WTC11 (cell line): ENCODE results near the gene CHKB. TPM values are rescaled to one million over a fixed set of nuclear protein-coding genes. Genes with fewer than 3 reads are reported as not detected.

Experiments used
- ATAC-seq: fragments of 200-7000 bp; cut with Tn5 transposase; 2 replicates; pipeline ENCODE4 v1.10.0; 2021; ENCODE audit warnings: mild to moderate bottlenecking, moderate library complexity
- CTCF ChIA-PET: fragments of 300-600 bp; sonication (Branson Sonifier 250); formaldehyde crosslinking; loops from one replicate; lab custom pipeline; 2021; ENCODE audit warnings: antibody characterized with exemption; lab: Charles Lee
- POLR2A ChIA-PET: fragments of 350-600 bp; sonication (Branson Sonifier 250); formaldehyde crosslinking; loops from one replicate; lab custom pipeline; 2021; ENCODE audit warnings: antibody characterized with exemption; lab: Charles Lee
- DNase-seq: peaks from one replicate; pipeline ENCODE4 v3.0.0; 2021; ENCODE audit warnings: low spot score
- H3K27ac Mint-ChIP-seq: 2 replicates; pipeline ENCODE4 v1.8.0; 2021; ENCODE audit warnings: mixed read lengths
- H3K27me3 Mint-ChIP-seq: 2 replicates; pipeline ENCODE4 v1.8.0; 2021; ENCODE audit warnings: low read depth, mild to moderate bottlenecking, moderate library complexity, mixed read lengths
- H3K36me3 Mint-ChIP-seq: 2 replicates; pipeline ENCODE4 v1.8.0; 2021; ENCODE audit warnings: mixed read lengths
- H3K4me1 Mint-ChIP-seq: 2 replicates; pipeline ENCODE4 v1.8.0; 2022; ENCODE audit warnings: mixed read lengths
- H3K4me3 Mint-ChIP-seq: 2 replicates; pipeline ENCODE4 v1.8.0; 2021; ENCODE audit warnings: mild to moderate bottlenecking, moderate library complexity, mixed read lengths
- H3K9me3 Mint-ChIP-seq: 2 replicates; pipeline ENCODE4 v1.8.0; 2021; ENCODE audit warnings: mixed read lengths
- GABPB1 ChIP-seq: sonication (generic); formaldehyde crosslinking; IDR thresholded peaks from 2 replicates; pipeline ENCODE4 v1.8.1; 2023; ENCODE audit warnings: mild to moderate bottlenecking, missing genetic modification reagents
- HMGA2 ChIP-seq: fragments of 250-450 bp; sonication (Bioruptor Pico); IDR thresholded peaks from 2 replicates; pipeline ENCODE4 v1.4.0; 2021; ENCODE audit warnings: mild to moderate bottlenecking, moderate library complexity
- RELA ChIP-seq: sonication (generic); formaldehyde crosslinking; IDR thresholded peaks from 2 replicates; pipeline ENCODE4 v1.8.1; 2022; ENCODE audit warnings: missing genetic modification reagents, mild to moderate bottlenecking, borderline replicate concordance
- SMAD3 ChIP-seq: sonication (generic); formaldehyde crosslinking; IDR thresholded peaks from 2 replicates; pipeline ENCODE4 v1.8.0; 2022; ENCODE audit warnings: missing genetic modification reagents, mild to moderate bottlenecking, borderline replicate concordance
- TEAD4 ChIP-seq: sonication (generic); formaldehyde crosslinking; IDR thresholded peaks from 2 replicates; pipeline ENCODE4 v1.8.0; 2022; ENCODE audit warnings: mild to moderate bottlenecking, missing genetic modification reagents
- TP53 ChIP-seq: sonication (generic); formaldehyde crosslinking; IDR thresholded peaks from 2 replicates; pipeline ENCODE4 v1.8.1; 2023; ENCODE audit warnings: mild to moderate bottlenecking, missing genetic modification reagents
- ZBTB21 ChIP-seq: sonication (generic); formaldehyde crosslinking; IDR thresholded peaks from 2 replicates; pipeline ENCODE4 v1.8.1; 2023; ENCODE audit warnings: mild to moderate bottlenecking, missing genetic modification reagents, borderline replicate concordance
- ZNF138 ChIP-seq: sonication (generic); formaldehyde crosslinking; conservative IDR thresholded peaks from 2 replicates; pipeline ENCODE4 v1.8.1; 2022; ENCODE audit warnings: mild to moderate bottlenecking, moderate library complexity, missing genetic modification reagents
- ZNF263 ChIP-seq: sonication (generic); formaldehyde crosslinking; IDR thresholded peaks from 2 replicates; pipeline ENCODE4 v1.8.1; 2022; ENCODE audit warnings: low read depth, mild to moderate bottlenecking, moderate library complexity, missing genetic modification reagents
- ZNF671 ChIP-seq: fragments of 250-450 bp; sonication (Bioruptor Pico); IDR thresholded peaks from 2 replicates; pipeline ENCODE4 v1.8.0; 2021; ENCODE audit warnings: mild to moderate bottlenecking
- total RNA-seq: library from RNA; stranded (reverse); gene quantifications from 3 replicates; pipeline ENCODE4 v1.2.3, GENCODE V29; 2021
- TF ChIP-seq, protein P1 (sequence below): fragments of 250-450 bp; sonication (Bioruptor Pico); IDR thresholded peaks from 2 replicates; pipeline ENCODE4 v1.8.0; 2021; ENCODE audit warnings: mild to moderate bottlenecking
- TF ChIP-seq, protein P2 (sequence below): sonication (generic); formaldehyde crosslinking; IDR thresholded peaks from 2 replicates; pipeline ENCODE4 v1.8.1; 2022; ENCODE audit warnings: low read depth, missing genetic modification reagents, borderline replicate concordance
- TF ChIP-seq, protein P3 (sequence below): fragments of 250-450 bp; sonication (Bioruptor Pico); IDR thresholded peaks from 2 replicates; pipeline ENCODE4 v1.9.0; 2021; ENCODE audit warnings: moderate library complexity, mild to moderate bottlenecking, inconsistent platforms, borderline replicate concordance
- TF ChIP-seq, protein P4 (sequence below): sonication (generic); formaldehyde crosslinking; conservative IDR thresholded peaks from 2 replicates; pipeline ENCODE4 v1.8.1; 2022; ENCODE audit warnings: mild to moderate bottlenecking, missing genetic modification reagents
- TF ChIP-seq, protein P5 (sequence below): sonication (generic); formaldehyde crosslinking; IDR thresholded peaks from 2 replicates; pipeline ENCODE4 v1.8.0; 2023; ENCODE audit warnings: missing genetic modification reagents, mild to moderate bottlenecking, borderline replicate concordance
- TF ChIP-seq, protein P6 (sequence below): sonication (generic); formaldehyde crosslinking; IDR thresholded peaks from 2 replicates; pipeline ENCODE4 v1.8.0; 2022; ENCODE audit warnings: missing genetic modification reagents
- TF ChIP-seq, protein P7 (sequence below): sonication (generic); formaldehyde crosslinking; IDR thresholded peaks from 2 replicates; pipeline ENCODE4 v1.8.1; 2022; ENCODE audit warnings: mild to moderate bottlenecking, missing genetic modification reagents, moderate library complexity, borderline replicate concordance

The CHKB gene
- total RNA-seq, 1 experiment from 2014 or later: 75.4 TPM

DNA sequence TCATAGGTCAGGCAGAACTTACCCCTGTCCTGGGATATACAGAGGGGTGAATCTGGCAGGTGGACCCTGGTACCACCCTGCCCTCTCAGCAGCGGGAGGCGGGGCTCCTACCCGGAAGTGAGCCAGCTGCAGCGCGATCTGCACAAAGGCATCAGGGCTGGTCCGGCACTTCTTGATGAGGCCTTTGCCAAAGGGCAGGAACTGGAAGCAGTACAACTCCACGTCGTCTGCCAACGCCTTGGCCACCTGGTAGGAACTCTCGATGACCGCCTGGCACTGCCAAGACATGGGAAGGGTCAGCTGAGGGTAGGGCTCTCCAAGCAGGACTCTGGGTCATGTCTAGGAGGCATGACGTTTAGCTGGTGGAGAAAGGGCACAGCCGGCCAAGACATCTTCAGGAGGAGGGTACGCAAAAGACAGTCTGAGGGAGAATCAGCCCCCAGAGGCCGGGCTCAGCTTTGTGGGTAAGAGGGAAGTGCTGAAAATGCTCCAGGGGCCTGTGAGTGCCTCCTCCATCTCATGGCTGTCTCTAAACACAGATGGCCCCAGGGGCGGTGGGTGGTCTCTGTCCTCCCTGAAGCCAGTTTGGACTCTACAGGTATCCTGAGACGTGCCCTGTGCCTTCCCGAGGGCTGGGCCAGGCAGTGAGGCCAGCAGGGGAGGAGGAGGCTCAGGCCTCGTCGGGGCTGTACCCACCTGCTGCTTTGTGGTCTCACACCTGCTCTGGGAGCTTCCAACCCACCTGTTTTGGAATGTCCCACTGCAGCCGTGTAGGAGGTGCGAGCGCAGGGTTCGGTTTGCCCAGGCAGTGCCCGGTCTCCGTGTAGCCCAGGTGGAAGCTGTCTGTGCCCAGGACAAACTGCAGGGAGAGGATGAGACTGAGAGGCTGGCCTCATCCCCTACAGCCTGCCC is 11.1 kb downstream of the CHKB start (continued):
- TF ChIP-seq, protein P1, sequence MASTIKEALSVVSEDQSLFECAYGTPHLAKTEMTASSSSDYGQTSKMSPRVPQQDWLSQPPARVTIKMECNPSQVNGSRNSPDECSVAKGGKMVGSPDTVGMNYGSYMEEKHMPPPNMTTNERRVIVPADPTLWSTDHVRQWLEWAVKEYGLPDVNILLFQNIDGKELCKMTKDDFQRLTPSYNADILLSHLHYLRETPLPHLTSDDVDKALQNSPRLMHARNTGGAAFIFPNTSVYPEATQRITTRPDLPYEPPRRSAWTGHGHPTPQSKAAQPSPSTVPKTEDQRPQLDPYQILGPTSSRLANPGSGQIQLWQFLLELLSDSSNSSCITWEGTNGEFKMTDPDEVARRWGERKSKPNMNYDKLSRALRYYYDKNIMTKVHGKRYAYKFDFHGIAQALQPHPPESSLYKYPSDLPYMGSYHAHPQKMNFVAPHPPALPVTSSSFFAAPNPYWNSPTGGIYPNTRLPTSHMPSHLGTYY (CRISPR knock-in tag): no peak
- TF ChIP-seq, all 79 proteins: peak for 0

DNA sequence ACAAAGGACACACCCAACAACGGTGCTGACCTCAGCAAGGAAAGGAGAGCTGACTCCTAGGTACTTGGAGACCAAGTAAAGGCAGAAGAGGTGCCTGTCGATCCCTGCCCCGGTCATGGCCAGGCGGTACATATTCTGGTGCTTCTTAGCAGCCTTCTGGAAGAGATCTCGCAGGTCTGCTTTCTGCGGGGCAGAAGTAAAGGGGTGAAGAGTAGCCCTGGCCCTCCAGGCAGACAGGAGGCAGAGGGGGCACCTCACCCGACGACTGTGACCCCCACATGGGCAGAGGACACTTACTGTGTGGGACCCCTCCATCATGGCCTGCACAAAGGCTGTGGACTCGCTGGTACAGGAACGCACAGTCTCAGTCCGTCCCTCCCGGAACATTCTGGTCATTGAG is 11.8 kb downstream of the CHKB start:
- ChIA-PET CTCF (interaction anchor here (1.2 kb wide), 1 partner anchor 8 kb away, joined by 3 read pairs; the partner anchor contains the start of gene SYCE3), POLR2A (no interaction called here)
- H3K27me3 Mint-ChIP-seq: no peaks in the 10 kb centered on the region
- no peak overlapping the region for H3K27ac Mint-ChIP-seq
- no peak for DNase-seq
- H3K4me3 Mint-ChIP-seq: no peak overlapping the region
- H3K4me1 Mint-ChIP-seq: no peaks in the 10 kb centered on the region
- TF ChIP-seq SMAD3 (CRISPR knock-in tag) (no peak), ZNF671 (CRISPR knock-in tag) (no peak), RELA (CRISPR knock-in tag) (no peak)
- no peaks in the 10 kb centered on the region for H3K9me3 Mint-ChIP-seq
- peaks cover 31% of the 10 kb centered on the region for H3K36me3 Mint-ChIP-seq
- no peak for ATAC-seq

DNA sequence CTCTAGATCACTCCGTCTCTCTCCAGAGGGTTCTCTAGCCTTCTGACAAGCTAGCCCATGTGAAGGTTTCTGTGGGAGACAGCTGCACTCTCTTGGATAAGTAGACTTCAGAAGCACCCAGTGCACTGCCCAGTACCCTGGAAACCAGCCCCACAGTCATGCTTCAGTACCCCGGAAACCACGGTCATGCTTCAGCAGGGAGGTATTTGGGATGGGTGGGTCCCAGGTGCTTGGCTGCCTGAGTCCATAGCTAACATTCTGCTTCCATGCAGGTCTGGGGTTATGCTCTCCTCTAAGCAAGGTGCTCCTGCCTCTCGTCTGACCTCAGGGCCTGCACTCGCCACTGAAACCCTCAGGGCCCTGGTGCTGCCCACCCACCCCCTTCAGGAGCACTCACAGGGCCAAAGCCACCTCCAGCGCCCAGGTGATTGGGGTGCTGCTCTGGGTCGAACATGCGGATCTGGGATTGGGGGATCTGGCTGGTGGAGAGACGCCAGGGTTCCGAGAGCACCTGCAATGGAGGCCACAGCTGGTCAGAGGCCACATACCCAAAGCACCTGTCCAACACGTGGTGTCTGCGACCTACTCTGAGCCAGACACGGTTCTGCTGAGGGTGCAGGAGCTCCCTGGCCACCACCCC is 12.6 kb downstream of the CHKB start:
- no peaks in the 10 kb centered on the region for H3K4me1 Mint-ChIP-seq
- H3K9me3 Mint-ChIP-seq: no peaks in the 10 kb centered on the region
- H3K4me3 Mint-ChIP-seq: no peak overlapping the region
- ChIA-PET POLR2A (no interaction called here), CTCF (interaction anchor here (1.2 kb wide), 1 partner anchor 51 kb away, joined by 3 read pairs; no protein-coding TSS in a partner anchor)
- H3K27ac Mint-ChIP-seq: no peak overlapping the region
- no peak for DNase-seq
- no peak for ATAC-seq
- peaks cover 31% of the 10 kb centered on the region for H3K36me3 Mint-ChIP-seq
- H3K27me3 Mint-ChIP-seq: no peaks in the 10 kb centered on the region
- TF ChIP-seq, protein P2, sequence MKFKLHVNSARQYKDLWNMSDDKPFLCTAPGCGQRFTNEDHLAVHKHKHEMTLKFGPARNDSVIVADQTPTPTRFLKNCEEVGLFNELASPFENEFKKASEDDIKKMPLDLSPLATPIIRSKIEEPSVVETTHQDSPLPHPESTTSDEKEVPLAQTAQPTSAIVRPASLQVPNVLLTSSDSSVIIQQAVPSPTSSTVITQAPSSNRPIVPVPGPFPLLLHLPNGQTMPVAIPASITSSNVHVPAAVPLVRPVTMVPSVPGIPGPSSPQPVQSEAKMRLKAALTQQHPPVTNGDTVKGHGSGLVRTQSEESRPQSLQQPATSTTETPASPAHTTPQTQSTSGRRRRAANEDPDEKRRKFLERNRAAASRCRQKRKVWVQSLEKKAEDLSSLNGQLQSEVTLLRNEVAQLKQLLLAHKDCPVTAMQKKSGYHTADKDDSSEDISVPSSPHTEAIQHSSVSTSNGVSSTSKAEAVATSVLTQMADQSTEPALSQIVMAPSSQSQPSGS (CRISPR knock-in tag): no peak
- TF ChIP-seq, protein P3, sequence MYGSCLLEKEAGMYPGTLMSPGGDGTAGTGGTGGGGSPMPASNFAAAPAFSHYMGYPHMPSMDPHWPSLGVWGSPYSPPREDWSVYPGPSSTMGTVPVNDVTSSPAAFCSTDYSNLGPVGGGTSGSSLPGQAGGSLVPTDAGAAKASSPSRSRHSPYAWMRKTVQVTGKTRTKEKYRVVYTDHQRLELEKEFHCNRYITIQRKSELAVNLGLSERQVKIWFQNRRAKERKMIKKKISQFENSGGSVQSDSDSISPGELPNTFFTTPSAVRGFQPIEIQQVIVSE: no peak
- TF ChIP-seq ZNF263 (CRISPR knock-in tag): no peak
- TF ChIP-seq, protein P4, sequence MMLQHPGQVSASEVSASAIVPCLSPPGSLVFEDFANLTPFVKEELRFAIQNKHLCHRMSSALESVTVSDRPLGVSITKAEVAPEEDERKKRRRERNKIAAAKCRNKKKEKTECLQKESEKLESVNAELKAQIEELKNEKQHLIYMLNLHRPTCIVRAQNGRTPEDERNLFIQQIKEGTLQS (CRISPR knock-in tag): no peak
- TF ChIP-seq ZNF138 (CRISPR knock-in tag): no peak
- TF ChIP-seq, protein P5, sequence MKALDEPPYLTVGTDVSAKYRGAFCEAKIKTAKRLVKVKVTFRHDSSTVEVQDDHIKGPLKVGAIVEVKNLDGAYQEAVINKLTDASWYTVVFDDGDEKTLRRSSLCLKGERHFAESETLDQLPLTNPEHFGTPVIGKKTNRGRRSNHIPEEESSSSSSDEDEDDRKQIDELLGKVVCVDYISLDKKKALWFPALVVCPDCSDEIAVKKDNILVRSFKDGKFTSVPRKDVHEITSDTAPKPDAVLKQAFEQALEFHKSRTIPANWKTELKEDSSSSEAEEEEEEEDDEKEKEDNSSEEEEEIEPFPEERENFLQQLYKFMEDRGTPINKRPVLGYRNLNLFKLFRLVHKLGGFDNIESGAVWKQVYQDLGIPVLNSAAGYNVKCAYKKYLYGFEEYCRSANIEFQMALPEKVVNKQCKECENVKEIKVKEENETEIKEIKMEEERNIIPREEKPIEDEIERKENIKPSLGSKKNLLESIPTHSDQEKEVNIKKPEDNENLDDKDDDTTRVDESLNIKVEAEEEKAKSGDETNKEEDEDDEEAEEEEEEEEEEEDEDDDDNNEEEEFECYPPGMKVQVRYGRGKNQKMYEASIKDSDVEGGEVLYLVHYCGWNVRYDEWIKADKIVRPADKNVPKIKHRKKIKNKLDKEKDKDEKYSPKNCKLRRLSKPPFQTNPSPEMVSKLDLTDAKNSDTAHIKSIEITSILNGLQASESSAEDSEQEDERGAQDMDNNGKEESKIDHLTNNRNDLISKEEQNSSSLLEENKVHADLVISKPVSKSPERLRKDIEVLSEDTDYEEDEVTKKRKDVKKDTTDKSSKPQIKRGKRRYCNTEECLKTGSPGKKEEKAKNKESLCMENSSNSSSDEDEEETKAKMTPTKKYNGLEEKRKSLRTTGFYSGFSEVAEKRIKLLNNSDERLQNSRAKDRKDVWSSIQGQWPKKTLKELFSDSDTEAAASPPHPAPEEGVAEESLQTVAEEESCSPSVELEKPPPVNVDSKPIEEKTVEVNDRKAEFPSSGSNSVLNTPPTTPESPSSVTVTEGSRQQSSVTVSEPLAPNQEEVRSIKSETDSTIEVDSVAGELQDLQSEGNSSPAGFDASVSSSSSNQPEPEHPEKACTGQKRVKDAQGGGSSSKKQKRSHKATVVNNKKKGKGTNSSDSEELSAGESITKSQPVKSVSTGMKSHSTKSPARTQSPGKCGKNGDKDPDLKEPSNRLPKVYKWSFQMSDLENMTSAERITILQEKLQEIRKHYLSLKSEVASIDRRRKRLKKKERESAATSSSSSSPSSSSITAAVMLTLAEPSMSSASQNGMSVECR (CRISPR knock-in tag): no peak
- TF ChIP-seq HMGA2 (CRISPR knock-in tag): no peak
- TF ChIP-seq TEAD4 (CRISPR knock-in tag): no peak
- no peak for TF ChIP-seq TP53 (CRISPR knock-in tag)
- no peak for TF ChIP-seq GABPB1 (CRISPR knock-in tag)
- no peak for TF ChIP-seq ZBTB21 (CRISPR knock-in tag)
- TF ChIP-seq, protein P6, sequence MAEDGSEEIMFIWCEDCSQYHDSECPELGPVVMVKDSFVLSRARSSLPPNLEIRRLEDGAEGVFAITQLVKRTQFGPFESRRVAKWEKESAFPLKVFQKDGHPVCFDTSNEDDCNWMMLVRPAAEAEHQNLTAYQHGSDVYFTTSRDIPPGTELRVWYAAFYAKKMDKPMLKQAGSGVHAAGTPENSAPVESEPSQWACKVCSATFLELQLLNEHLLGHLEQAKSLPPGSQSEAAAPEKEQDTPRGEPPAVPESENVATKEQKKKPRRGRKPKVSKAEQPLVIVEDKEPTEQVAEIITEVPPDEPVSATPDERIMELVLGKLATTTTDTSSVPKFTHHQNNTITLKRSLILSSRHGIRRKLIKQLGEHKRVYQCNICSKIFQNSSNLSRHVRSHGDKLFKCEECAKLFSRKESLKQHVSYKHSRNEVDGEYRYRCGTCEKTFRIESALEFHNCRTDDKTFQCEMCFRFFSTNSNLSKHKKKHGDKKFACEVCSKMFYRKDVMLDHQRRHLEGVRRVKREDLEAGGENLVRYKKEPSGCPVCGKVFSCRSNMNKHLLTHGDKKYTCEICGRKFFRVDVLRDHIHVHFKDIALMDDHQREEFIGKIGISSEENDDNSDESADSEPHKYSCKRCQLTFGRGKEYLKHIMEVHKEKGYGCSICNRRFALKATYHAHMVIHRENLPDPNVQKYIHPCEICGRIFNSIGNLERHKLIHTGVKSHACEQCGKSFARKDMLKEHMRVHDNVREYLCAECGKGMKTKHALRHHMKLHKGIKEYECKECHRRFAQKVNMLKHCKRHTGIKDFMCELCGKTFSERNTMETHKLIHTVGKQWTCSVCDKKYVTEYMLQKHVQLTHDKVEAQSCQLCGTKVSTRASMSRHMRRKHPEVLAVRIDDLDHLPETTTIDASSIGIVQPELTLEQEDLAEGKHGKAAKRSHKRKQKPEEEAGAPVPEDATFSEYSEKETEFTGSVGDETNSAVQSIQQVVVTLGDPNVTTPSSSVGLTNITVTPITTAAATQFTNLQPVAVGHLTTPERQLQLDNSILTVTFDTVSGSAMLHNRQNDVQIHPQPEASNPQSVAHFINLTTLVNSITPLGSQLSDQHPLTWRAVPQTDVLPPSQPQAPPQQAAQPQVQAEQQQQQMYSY: no peak
- TF ChIP-seq, protein P7, sequence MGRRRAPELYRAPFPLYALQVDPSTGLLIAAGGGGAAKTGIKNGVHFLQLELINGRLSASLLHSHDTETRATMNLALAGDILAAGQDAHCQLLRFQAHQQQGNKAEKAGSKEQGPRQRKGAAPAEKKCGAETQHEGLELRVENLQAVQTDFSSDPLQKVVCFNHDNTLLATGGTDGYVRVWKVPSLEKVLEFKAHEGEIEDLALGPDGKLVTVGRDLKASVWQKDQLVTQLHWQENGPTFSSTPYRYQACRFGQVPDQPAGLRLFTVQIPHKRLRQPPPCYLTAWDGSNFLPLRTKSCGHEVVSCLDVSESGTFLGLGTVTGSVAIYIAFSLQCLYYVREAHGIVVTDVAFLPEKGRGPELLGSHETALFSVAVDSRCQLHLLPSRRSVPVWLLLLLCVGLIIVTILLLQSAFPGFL (CRISPR knock-in tag): no peak
